H9 (cell line): ENCODE data around the gene IL1RAPL1. TPM values are rescaled to one million over a fixed set of nuclear protein-coding genes. Genes with fewer than 3 reads are reported as not detected.

Experiments
- DNase-seq: peaks from one replicate; pipeline ENCODE4 v3.0.0-alpha.2; 2017
- H2AFZ ChIP-seq: one replicate; pipeline ENCODE4 v1.6.1; 2013; ENCODE audit warnings: mild to moderate bottlenecking, low read length, control low read depth, moderate library complexity
- H2AK5ac ChIP-seq: 2 replicates; pipeline ENCODE4 v1.6.1; 2013; ENCODE audit warnings: low read length, control low read depth, mixed read lengths; ENCODE audit not compliant: insufficient read length
- H2BK120ac ChIP-seq: one replicate; pipeline ENCODE4 v1.6.1; 2013; ENCODE audit warnings: low read depth, mild to moderate bottlenecking, low read length, control low read depth, inconsistent platforms; ENCODE audit not compliant: poor library complexity, severe bottlenecking
- H2BK12ac ChIP-seq: 2 replicates; pipeline ENCODE4 v1.6.1; 2013; ENCODE audit warnings: low read length, control low read depth, mixed read lengths, low read depth; ENCODE audit not compliant: insufficient read length
- H2BK15ac ChIP-seq: 2 replicates; pipeline ENCODE4 v1.6.1; 2013; ENCODE audit warnings: low read depth, low read length, control low read depth
- H2BK20ac ChIP-seq: one replicate; pipeline ENCODE4 v1.6.1; 2013; ENCODE audit warnings: low read depth, mild to moderate bottlenecking, low read length, control low read depth, inconsistent platforms; ENCODE audit not compliant: poor library complexity, severe bottlenecking
- H2BK5ac ChIP-seq: 2 replicates; pipeline ENCODE4 v1.6.1; 2013; ENCODE audit warnings: low read length, control low read depth, mixed read lengths; ENCODE audit not compliant: insufficient read length
- H3K14ac ChIP-seq: 2 replicates; pipeline ENCODE4 v1.6.1; 2013; ENCODE audit warnings: low read length, control low read depth; ENCODE audit not compliant: insufficient read depth
- H3K18ac ChIP-seq: 2 replicates; pipeline ENCODE4 v1.6.1; 2013; ENCODE audit warnings: low read depth, mild to moderate bottlenecking, mixed read lengths, low read length, control low read depth; ENCODE audit not compliant: insufficient read length
- H3K23ac ChIP-seq: 2 replicates; pipeline ENCODE4 v1.6.1; 2013; ENCODE audit warnings: low read length, control low read depth, mixed read lengths, low read depth; ENCODE audit not compliant: insufficient read length
- H3K23me2 ChIP-seq: 2 replicates; pipeline ENCODE4 v1.6.1; 2013; ENCODE audit warnings: low read depth, mild to moderate bottlenecking, mixed read lengths, low read length, control low read depth; ENCODE audit not compliant: insufficient read length, poor library complexity, severe bottlenecking
- H3K27ac ChIP-seq: 2 replicates; pipeline ENCODE4 v1.5.1; 2013; ENCODE audit warnings: low read length, control low read depth, mixed read lengths, low read depth; ENCODE audit not compliant: insufficient read length
- H3K27me3 ChIP-seq: 2 replicates; pipeline ENCODE4 v1.6.1; 2013; ENCODE audit warnings: low read length, control low read depth, inconsistent platforms; ENCODE audit not compliant: insufficient read depth
- H3K4ac ChIP-seq: 2 replicates; pipeline ENCODE4 v1.6.1; 2013; ENCODE audit warnings: low read depth, mild to moderate bottlenecking, control low read depth, inconsistent platforms, low read length, moderate library complexity
- H3K4me1 ChIP-seq: 2 replicates; pipeline ENCODE4 v1.6.1; 2013; ENCODE audit warnings: low read length, control low read depth, inconsistent platforms; ENCODE audit not compliant: insufficient read depth
- H3K4me2 ChIP-seq: 2 replicates; pipeline ENCODE4 v1.6.1; 2013; ENCODE audit warnings: low read length, control low read depth, mixed read lengths; ENCODE audit not compliant: insufficient read length, insufficient read depth
- H3K56ac ChIP-seq: 2 replicates; pipeline ENCODE4 v1.6.1; 2013; ENCODE audit warnings: low read depth, mild to moderate bottlenecking, mixed read lengths, low read length, control low read depth; ENCODE audit not compliant: insufficient read length
- H3K79me1 ChIP-seq: 2 replicates; pipeline ENCODE4 v1.6.1; 2013; ENCODE audit warnings: low read depth, mild to moderate bottlenecking, moderate library complexity, low read length, control low read depth, inconsistent platforms; ENCODE audit not compliant: insufficient read depth, poor library complexity, severe bottlenecking
- H3K79me2 ChIP-seq: 2 replicates; pipeline ENCODE4 v1.6.1; 2013; ENCODE audit warnings: low read length, control low read depth, inconsistent platforms; ENCODE audit not compliant: insufficient read depth
- H3K9ac ChIP-seq: 2 replicates; pipeline ENCODE4 v1.6.1; 2013; ENCODE audit warnings: low read length, control low read depth, mixed read lengths; ENCODE audit not compliant: insufficient read length; ENCODE audit errors: extremely low read depth
- H3K9me3 ChIP-seq: one replicate; pipeline ENCODE4 v1.6.1; 2013; ENCODE audit warnings: low read depth, low read length, inconsistent platforms; ENCODE audit not compliant: control insufficient read depth
- H3T11ph ChIP-seq: one replicate; pipeline ENCODE4 v1.6.1; 2013; ENCODE audit warnings: mild to moderate bottlenecking, low read length, control low read depth, inconsistent platforms
- H4K20me1 ChIP-seq: one replicate; pipeline ENCODE4 v1.6.1; 2013; ENCODE audit not compliant: control insufficient read depth, insufficient read length, insufficient read depth
- H4K5ac ChIP-seq: 2 replicates; pipeline ENCODE4 v1.6.1; 2013; ENCODE audit warnings: low read depth, mild to moderate bottlenecking, mixed read lengths, low read length, control low read depth; ENCODE audit not compliant: insufficient read length
- H4K8ac ChIP-seq: replicated peaks from 2 replicates; pipeline ENCODE4 v1.6.1; 2013; ENCODE audit warnings: low read length, control low read depth, mixed read lengths, low read depth; ENCODE audit not compliant: insufficient read length
- H4K91ac ChIP-seq: 2 replicates; pipeline ENCODE4 v1.6.1; 2013; ENCODE audit warnings: low read depth, mild to moderate bottlenecking, moderate library complexity, mixed read lengths, low read length, control low read depth; ENCODE audit not compliant: insufficient read length
- H3K27ac Mint-ChIP-seq, 3 experiments: 2 replicates in 2 of 3; 3 replicates in 1 of 3; pipeline ENCODE4 v1.8.0; 2020 to 2021; ENCODE audit warnings: mixed read lengths in 3 of 3, mild to moderate bottlenecking in 1 of 3, moderate library complexity in 1 of 3
- H3K27me3 Mint-ChIP-seq: 2 replicates; pipeline ENCODE4 v1.8.0; 2021; ENCODE audit warnings: low read depth, mild to moderate bottlenecking, moderate library complexity, mixed read lengths
- H3K36me3 Mint-ChIP-seq, 3 experiments: 2 replicates in 2 of 3; 3 replicates in 1 of 3; pipeline ENCODE4 v1.8.0; 2020 to 2021; ENCODE audit warnings: low read depth in 3 of 3, mixed read lengths in 3 of 3; ENCODE audit not compliant: insufficient read depth in 1 of 3
- H3K4me1 Mint-ChIP-seq, 2 experiments: 2 replicates each; pipeline ENCODE4 v1.8.0; 2020; ENCODE audit warnings: mixed read lengths in 2 of 2
- H3K4me3 Mint-ChIP-seq, 2 experiments: 2 replicates in 1 of 2; 3 replicates in 1 of 2; pipeline ENCODE4 v1.8.0; 2020 to 2021; ENCODE audit warnings: mild to moderate bottlenecking in 2 of 2, mixed read lengths in 2 of 2, moderate library complexity in 1 of 2
- H3K9me3 Mint-ChIP-seq, 2 experiments: 2 replicates in 1 of 2; 3 replicates in 1 of 2; pipeline ENCODE4 v1.8.0; 2020; ENCODE audit warnings: mild to moderate bottlenecking in 2 of 2, mixed read lengths in 2 of 2, moderate library complexity in 1 of 2
- WGBS: extraction: QIAGEN DNeasy Blood & Tissue Kit; methylation state at CpG from one replicate; pipeline ENCODE4 v1.1.7; 2013; ENCODE audit warnings: missing lambda C conversion rate, low lambda C conversion rate, mixed read lengths; ENCODE audit not compliant: insufficient read length; ENCODE audit errors: extremely low coverage; 5-methylcytosine and 5-hydroxymethylcytosine counted together
- total RNA-seq: library from RNA; stranded (reverse); gene quantifications from 2 replicates; pipeline ENCODE4 v1.2.1, GENCODE V29; 2021
- TF ChIP-seq, protein P1 (sequence below): fragments of 200-600 bp; sonication (generic); conservative IDR thresholded peaks from 3 replicates; pipeline ENCODE4 v1.8.0; 2021; ENCODE audit warnings: antibody characterized with exemption, mild to moderate bottlenecking

The IL1RAPL1 gene
- total RNA-seq, 1 experiment from 2014 or later, result 0.31 TPM

DNA sequence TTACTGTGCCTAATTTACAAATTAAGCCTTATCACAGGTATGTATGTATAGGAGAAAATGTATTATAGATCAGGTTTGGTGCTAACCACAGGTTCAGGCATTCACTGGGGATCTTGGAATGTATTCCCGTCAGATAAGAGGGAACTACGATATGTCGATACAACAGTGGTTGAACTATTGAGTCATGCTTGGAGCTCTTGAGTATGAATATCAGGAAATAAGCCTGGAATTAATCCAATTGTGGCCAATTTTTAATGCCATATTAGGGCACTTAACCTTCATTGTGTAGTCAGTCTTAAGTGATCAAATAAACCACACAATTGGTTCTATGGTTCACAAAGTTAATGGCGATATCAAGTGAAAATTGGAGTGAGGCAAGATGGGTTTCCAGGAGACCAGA is 556.5 kb downstream of the IL1RAPL1 start:
- Histone ChIP-seq H2BK120ac (no peak overlapping the region), H4K5ac (no peak overlapping the region), H4K8ac (no peak overlapping the region), H3K4me1 (no peaks in the 10 kb centered on the region), H3K4ac (no peak overlapping the region), H3K56ac (no peak overlapping the region), H3K79me2 (no peaks in the 10 kb centered on the region), H3K27ac (no peak overlapping the region), H4K91ac (no peak overlapping the region), H3K9me3 (no peaks in the 10 kb centered on the region), H3K4me2 (no peak overlapping the region), H3K18ac (no peak overlapping the region), H2BK20ac (no peak overlapping the region), H2AFZ (no peak overlapping the region), H2BK12ac (no peak overlapping the region), H3K9ac (no peak overlapping the region), H2AK5ac (no peak overlapping the region), H3K79me1 (no peaks in the 10 kb centered on the region), H3T11ph (no peak overlapping the region), H3K23ac (no peak overlapping the region), H3K23me2 (no peaks in the 10 kb centered on the region), H2BK15ac (no peak overlapping the region), H3K14ac (no peak overlapping the region), H2BK5ac (no peak overlapping the region), H3K27me3 (no peaks in the 10 kb centered on the region), H4K20me1 (no peaks in the 10 kb centered on the region)
- no CpG with 5 or more reads among the region's 4 CpGs for WGBS
- no peaks in the 10 kb centered on the region for H3K27me3 Mint-ChIP-seq
- no peak overlapping the region for H3K4me3 Mint-ChIP-seq
- H3K4me1 Mint-ChIP-seq, result peaks cover 7% of the 10 kb centered on the region in 2 experiments; a peak in 2 of 4 replicates
- no peaks in the 10 kb centered on the region; a peak in 1 of 7 replicates for H3K36me3 Mint-ChIP-seq
- DNase-seq, result no peak
- TF ChIP-seq, protein P1, sequence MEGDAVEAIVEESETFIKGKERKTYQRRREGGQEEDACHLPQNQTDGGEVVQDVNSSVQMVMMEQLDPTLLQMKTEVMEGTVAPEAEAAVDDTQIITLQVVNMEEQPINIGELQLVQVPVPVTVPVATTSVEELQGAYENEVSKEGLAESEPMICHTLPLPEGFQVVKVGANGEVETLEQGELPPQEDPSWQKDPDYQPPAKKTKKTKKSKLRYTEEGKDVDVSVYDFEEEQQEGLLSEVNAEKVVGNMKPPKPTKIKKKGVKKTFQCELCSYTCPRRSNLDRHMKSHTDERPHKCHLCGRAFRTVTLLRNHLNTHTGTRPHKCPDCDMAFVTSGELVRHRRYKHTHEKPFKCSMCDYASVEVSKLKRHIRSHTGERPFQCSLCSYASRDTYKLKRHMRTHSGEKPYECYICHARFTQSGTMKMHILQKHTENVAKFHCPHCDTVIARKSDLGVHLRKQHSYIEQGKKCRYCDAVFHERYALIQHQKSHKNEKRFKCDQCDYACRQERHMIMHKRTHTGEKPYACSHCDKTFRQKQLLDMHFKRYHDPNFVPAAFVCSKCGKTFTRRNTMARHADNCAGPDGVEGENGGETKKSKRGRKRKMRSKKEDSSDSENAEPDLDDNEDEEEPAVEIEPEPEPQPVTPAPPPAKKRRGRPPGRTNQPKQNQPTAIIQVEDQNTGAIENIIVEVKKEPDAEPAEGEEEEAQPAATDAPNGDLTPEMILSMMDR, result no peak
- peaks cover 6 to 31% of the 10 kb centered on the region in 2 experiments for H3K9me3 Mint-ChIP-seq
- H3K27ac Mint-ChIP-seq, result no peak overlapping the region
